Head of caudate nucleus (tissue), 42 donors: ENCODE results near the gene PCYOX1L.

ENCODE experiments used
- DNase-seq, 42 donors: peaks; one replicate each; pipeline versions ENCODE4 v3.0.0 to v3.0.0-alpha.2; 2020 to 2021; ENCODE audit warnings: mixed read lengths in 7 of 42
- intact Hi-C: fragments of 100-400 bp; cut with DNase I; formaldehyde crosslinking; loops from one replicate; pipeline ENCODE4 v1.15.0; 2022

Gene PCYOX1L

GRCh38 chr5:149411738-149412519 is 54.1 kb downstream of the PCYOX1L start:
- intact Hi-C loops: no loop called here
- no peak for DNase-seq

DNA sequence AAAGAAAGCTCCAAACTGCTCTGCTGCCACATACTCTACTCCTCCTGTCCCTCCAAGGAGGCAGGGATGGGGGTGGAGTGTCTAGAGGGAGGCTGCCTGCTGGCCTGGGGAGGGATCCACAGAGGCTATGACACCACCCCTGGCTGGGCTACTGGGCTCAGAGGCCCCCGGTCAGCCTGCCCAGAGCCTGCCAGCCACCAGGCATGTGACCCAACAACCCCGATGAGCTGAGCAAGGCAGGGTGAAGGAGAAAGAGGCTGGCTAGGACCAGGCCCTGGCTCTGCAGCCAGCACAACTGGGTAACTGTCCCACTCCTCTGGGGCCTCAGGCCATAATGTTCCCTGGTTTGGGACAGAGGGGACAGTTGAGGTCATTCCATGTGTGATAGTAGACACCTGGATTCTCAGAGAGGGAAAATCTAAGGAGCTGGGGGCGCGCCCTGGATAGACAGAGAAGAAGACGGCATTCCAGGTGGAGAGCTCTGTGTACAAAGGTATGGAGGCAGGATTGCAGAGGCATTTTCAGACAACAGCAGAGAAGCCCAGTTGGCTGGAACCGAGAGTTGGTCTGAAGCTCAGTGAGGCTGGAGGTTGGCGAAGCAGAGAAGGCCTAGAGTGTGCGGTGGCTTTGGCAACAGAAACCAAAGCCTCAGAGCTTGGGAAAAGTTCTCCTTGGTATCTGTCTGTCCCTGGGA is 55.1 kb downstream of the PCYOX1L start:
- DNase-seq: no peak
- intact Hi-C loops: no loop called here

DNA sequence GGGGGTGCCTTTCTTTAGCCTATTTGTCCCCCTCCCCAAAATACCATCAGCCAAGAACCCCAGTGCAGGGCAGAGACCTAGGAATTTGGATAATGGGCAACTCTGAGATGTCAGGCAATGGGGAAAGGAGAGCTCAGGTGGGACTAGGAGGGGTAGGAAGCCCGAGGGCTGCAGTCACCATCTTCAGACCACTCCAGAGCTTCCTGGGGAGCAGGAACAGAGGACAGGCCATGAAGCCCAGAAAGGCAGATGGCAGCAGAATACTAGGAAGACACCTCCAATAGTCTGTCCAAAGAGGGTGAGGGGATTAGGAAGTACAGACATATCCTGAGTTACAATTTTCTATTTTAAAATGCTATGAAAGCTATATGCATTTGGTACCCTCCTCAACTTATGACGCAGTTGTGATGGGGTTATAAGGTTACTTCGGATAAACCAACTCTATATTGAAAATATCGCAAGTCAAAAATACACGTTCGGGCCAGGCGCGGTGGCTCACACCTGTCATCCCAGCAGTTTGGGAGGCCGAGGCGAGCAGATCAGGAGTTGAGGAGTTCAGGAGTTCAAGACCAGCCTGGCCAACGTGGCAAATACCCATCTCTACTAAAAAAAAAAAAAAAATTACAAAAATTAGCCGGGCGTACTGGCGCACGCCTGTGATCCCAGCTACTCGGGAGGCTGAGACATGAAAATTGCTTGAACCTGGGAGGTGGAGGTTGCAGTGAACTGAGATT is 55.8 kb downstream of the PCYOX1L start:
- DNase-seq: no peak
- intact Hi-C loops: no loop called here

DNA sequence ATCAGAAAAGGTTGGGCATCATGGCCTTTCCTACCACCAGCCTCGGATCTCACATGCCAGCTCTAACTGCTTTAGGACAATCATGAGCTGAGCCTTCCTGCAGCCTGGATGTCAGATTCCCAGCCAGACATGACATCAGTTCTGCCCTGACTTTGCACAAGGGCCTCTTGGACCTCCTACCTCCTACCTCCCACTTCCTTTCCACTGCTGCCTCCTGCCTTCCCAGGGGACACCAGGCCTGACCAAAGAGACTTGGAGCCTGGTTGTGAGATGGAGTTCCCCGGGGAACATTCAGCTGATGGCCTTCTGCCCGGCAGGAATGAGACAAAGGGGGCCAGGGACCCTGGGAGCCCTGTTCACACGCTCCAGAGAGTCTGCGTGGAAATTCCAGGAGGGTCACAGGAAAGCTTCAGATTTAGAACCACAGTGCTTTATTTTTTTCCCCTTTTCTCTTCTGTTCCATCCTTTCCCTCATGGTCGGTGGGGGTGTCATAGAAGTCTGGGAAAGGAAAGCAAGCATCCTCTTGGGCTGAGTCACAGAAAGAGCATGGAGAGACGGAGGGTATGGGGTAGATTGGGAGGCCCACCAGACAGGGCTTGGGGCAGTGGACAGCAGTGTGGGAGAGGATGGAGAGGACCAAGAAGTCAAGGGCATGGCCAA is 56.7 kb downstream of the PCYOX1L start:
- intact Hi-C loops: no loop called here
- no peak for DNase-seq

GRCh38 chr5:149415066-149415967 is 57.5 kb downstream of the PCYOX1L start:
- intact Hi-C loops: no loop called here
- no peak for DNase-seq

DNA sequence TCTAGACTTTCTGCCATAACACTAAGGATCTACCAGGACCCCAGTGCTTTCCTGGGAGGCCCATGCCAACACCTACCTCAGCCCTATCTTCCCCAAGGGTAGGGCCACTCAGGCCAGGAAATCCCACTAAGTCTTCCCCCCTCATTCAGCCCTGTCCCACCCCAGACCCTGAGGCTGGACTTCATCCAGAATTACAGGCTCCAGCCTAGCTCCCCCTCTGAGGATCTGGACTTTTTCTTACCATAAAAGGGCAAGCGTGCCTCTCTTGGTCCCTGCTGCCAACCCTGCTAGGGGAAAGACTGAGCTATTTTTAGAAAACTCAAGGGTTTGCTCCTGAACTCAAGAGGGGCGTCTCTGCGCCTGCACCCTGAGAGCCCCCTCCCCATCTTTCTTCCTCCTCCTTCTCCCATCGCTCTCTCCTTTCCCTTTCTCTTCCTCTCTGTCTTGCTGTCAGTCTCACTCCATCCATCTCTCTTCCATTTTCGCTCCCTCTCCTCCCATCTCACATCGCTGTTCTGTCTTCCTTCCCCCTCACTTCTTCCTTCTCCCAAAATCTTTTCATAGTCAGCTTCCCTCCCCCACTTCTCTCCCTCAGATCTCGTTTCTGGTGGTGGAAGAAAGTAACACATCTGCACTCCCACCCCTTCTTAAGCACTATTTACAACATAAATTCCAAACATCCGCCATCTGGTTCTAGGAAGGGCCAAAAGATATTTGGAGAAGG is 59.3 kb downstream of the PCYOX1L start:
- no peak for DNase-seq

DNA sequence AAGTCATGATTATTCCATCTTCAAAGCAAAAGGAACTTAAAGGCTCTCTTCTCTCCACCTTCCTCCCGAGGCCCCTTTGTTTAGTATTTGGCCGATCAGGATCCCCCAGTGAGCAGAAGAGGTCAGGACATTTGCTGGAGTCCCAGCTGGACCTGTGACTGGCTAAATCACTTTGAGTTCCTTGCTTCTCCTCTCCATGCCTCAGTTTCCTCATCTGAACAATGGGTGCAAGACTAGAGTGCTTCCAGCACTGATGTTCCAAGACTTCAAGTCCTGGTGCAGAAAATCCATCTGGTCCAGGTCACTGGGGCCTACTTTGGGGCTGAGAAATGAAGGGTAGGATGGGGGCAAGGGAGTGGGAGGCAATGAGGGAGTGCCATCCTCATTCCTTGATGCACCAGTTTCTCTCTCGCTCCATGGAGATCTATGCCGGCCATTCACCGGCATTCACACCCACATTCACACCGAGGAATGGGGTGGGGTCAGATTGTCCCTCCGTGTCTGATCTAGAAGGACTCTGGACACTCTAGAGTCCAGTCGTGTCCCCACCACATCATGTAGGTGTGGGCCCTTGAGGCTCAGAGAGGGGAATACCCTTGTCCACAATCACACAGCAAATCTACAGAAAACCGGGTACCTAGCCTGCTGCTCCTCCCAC is 60.0 kb downstream of the PCYOX1L start:
- intact Hi-C loops: no loop called here
- DNase-seq: no peak

More for the DNA sequence above, 59.3 kb downstream of the PCYOX1L start:
- intact Hi-C loops: no loop called here

DNA sequence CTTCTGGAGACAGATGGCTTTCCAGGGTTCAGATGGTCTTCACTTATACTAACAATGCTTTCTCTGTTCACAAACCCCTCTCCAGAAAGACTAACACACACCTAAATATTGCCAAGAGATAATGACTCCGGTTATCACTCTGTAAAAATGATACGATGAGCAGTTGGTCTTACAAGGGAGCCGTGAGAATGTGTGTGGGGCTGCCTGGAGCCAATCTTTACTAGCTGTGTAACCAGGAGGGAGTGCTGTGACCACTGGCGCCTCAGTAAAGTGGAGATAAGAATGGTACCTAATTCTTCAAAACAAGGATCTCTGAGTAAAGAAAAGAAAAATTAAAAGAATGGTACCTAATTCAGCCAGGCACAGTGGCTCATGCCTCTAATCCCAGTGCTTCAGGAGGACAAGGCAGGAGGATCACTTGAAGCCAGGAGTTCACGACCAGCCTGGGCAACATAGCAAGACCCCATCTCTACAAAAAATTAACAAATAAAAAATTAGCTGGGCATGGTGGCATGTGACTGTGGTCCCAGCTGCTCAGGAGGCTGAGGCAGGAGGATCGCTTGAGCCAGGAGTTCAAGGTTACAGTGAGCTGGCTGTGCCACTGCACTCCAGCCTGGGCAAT is 61.2 kb downstream of the PCYOX1L start:
- DNase-seq: no peak
- intact Hi-C loops: no loop called here
